Activated T-cell treated with anti-CD3 and anti-CD28 coated beads for 48 hours (primary cell): ENCODE measurements around the gene FAM72B.
"Not testable (repeated sequence)": the region's sequence is repeated elsewhere in the genome, so short reads cannot be mapped to it uniquely, and the experiment has no call there.

Experiments used
- DNase-seq: peaks from one replicate; pipeline ENCODE4 v3.0.0-alpha.2; 2020; ENCODE audit warnings: low read depth

The FAM72B gene

DNA sequence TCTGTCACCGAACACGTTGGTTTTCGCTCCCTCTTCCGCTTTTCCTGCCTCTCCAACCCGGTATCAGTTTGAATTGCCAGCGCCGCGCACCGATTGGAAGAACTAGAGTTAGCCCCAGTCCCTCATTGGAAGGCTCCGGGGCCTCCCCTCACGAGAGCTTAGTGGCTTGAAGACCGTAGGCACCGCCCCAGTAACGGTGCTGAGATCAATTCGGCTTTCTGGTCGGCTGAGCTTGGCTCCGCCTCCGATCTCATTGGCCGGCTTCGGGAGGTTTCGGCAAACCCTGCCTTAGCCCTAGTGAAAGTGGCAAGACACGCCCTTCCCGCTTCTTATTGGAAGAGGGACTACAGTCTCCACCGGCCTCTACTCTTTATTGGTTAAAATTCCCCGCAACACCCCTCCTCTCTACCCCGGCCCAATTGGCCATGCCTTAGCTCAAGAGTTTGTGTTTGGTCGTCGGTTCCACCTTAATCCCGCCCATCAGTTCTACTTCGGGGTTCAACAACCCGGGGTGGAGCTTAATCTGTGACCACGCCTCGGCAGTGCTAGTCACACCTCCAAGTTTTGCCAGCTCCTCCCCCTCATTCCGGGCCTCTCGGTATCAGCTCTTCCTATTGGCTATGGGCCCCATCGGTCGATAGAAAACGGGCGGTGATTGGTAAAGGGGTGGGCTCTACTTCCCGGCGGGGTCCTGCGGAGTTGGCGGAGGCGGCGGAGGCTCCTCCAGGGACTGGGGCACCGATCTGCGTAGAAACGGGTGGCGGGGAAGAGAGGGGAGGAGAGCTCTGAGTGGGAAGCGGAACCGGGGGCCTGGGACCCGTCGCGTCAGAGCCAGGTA lies at the start of gene FAM72B, which contains the start of gene SRGAP2C:
FAM72B (minus strand) TSS at position 51 of the 838 bp plus-strand sequence. CDS start 851 bp downstream, outside the sequence.
SRGAP2C (plus strand) TSS at position 686 of the 838 bp plus-strand sequence. CDS start 2,472 bp downstream, outside the sequence.
- DNase-seq: peak; percentile 82

DNA sequence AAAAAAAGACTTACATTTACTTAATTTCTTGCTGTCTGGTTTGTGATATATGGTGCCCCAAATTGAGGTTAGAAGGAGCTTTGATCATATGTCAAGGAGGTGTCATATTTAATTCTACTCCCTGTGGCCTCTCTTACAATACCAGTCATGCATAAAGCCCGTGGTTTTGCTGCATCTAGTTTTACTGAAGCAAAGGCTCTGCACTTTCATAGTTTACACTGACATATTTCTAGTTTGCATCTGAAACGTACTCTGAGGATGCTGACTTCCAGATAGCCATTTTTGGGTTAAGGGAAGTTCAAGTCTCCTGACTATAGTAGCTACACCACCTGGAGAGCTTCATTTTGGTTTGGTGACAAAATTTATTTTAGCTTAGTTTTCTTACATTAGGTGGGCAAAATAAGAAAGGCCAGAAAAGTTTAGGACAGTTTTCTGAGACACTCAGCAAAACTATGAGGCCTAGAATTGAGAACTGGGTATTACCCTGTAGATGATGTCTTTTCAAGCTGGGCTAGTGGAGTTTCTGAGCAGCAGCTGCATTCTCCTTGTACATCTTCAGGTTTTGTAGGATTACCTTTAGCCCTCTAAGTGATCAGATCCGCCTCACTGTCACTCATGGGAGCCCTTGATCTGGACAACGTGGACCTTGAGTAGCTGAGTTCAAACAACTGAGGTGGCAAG lies 48.4 kb upstream of the FAM72B start:
- not testable (repeated sequence) for DNase-seq

DNA sequence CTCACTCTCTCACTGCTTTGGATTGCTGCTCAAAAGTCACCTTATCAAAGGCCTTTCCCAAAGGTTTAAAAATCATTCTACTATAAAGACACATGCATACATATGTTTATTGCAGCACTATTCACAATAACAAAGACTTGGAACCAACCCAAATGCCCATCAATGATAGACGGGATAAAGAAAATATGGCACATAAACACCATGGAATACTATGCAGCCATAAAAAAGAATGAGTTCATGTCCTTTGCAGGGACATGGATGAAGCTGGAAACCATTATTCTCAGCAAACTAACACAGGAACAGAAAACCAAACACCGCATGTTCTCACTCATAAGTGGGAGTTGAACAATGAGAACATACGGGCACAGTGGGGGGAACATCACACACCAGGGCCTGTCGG lies 46.5 kb upstream of the FAM72B start:
- not testable (repeated sequence) for DNase-seq

DNA sequence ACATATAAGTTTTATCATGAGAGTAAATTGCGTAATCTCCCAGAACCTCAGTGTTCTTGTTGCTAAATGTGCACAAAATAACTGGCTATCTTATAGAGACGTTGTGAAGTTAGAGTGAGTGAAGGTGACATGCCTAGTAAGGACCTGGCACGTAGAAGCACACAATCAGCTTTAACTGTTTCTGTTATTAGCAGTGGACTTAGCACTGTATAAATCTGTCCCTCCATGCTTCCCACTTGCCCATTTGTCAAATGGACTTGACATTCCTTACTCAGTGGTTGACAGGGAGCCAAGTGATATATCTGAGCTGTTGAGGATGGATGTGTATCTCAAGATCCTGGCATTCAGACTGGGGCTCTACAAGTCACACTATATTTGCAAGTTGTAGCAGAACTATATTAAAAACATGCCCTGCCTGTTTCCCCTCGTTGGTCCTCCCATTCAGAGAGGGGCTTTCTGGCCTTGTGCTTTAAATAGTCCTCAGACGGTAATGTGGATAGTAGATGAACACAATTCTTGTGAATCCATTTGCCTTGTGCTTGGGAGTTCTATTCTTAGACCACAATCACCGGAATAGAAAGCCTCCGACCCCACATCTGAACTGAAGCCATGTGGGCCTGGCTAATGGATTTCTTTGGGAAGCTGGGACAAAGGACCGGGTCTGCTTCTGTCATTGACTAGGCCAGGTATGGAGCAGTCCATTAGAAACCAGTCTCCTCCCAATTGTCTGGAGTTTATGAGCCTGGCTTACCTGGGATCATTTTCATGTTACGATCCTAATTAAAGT lies 43.6 kb upstream of the FAM72B start:
- DNase-seq: not testable (repeated sequence)

DNA sequence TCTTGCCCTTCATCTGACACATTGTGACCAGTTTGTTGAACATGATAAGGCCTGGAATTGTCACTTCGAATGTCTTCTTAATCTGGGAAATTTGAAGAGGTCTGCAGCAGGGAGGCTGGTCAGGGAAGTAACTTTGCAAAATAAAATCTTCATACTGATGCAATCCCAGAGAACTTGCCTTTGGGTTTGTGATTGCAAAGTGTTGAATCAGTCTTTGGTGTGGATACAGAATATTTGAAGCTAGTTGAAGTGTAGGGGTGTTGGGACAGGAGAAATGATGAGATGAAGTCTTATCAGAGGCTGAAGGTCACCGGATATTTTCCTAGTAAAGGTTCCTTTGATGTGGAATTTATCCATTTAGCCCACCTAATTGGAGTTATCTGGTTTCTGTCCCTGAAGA lies 42.8 kb upstream of the FAM72B start:
- not testable (repeated sequence) for DNase-seq

DNA sequence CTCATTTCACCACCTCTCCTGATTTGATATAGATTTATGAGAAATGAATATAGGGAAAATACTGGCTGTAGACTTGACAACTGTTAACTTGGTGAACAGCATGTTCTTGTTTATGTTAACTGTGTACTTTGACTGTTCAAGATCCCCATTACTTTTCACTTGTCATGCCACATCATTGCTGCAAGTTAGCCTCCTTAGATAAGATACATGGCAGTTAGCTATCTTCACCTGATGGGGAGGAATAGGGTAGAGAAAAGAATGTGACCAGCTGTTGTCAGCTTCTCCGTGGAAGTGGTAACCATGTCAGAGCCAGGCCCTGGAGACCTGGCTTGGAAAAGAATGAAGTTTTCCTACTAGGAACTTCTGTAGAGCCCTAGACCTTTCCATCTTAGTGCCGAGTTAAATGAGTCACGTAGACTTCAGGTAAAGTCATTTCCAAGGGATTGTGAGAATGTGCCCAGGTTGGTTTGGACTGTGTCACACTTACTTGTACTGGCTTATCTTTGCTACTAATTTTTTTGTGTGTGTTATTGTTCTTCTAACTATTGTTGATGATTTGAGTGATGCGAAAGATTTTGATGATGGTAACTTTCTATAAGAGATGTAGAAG lies 42.3 kb upstream of the FAM72B start:
- not testable (repeated sequence) for DNase-seq

DNA sequence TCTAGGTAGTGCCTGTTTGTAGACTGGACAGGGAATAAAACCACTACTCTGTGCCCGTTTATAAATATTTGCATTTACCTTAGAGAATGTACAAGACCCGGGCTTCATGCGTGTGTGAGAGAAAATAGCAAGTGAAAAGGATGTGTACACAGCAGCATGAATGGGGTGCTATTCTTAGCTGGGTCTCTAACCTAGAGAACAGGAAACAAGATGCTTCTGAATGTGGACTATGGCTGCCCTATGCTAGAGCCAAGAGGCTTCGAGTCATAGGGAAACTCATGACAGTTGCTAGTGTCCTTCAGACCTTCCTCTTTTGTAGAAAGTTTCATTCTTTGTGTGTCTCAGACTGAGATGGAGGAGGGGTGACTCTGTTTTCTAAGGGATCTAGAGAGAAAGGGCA lies 40.6 kb upstream of the FAM72B start:
- not testable (repeated sequence) for DNase-seq

DNA sequence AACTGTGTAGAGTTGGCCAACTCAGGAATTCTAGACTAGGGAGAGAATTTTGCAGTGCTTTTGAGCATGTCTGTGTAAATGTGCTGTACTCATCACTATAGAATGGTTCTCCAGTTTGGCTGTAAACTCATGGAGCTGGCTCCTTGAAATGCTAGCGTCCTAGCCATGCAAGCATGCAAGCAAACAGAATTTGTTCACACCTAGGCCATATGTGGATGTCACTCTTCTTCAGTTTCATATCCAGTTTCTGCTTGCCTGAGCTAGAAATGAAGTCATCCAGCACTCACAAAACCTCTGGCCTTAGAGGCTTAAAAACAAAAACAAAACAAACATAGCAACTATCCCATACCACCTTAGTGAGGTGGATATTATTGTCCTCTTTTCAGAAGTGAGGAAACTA lies 37.6 kb upstream of the FAM72B start:
- DNase-seq: not testable (repeated sequence)

DNA sequence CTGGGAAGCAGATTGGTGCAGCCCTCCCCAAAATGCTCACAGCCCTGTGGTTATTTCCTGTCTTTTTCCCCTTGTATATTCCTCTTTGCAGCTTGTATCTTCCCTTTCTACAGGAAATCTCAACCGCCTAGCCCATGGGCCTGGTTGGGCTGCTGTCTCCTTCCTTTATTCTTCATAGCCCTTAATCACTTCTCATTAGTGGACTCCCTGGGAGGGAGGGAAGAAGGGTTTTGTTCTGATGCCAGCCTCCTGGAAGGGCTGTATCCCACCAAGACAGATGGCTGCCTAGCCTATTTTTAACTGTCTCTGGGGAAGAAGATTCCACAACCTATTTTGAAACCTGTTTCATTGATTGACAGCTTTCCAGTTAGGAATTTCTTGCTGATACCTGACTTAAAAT lies 32.5 kb upstream of the FAM72B start:
- not testable (repeated sequence) for DNase-seq

DNA sequence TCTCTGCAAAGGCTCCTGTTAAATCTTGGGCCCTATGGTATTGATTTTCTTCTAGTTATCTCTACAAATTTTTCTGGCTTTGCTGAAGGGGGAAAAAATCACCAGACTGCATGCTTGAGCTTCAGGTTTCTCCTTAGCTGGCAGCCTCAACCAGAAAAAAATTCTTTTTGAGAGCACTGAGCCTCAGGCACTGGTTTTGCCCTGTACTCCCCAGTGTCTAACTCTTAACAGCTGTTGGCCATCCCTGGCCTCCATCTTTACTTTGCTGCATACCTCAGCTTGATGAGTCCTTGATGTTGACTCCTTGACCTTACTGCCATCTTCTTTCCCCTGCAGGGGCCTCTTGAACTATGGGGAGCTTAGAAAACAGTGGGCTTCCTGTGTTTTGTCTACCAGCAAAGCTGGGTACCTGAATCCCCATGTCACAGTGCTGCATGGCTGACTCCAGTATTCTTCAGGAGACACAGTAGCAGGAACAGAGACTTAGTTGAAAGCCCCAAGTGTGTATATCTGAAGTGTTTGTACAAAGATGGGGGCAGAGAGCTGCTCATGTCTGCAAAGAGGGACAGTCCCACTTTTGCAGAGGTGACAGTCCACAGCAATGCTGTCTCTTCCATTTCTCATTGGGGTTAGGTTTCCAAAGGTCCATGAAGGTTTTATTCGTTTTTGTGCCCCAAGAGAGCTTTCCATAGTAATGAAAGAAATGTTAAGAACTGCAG lies 31.7 kb upstream of the FAM72B start:
- DNase-seq: not testable (repeated sequence)

DNA sequence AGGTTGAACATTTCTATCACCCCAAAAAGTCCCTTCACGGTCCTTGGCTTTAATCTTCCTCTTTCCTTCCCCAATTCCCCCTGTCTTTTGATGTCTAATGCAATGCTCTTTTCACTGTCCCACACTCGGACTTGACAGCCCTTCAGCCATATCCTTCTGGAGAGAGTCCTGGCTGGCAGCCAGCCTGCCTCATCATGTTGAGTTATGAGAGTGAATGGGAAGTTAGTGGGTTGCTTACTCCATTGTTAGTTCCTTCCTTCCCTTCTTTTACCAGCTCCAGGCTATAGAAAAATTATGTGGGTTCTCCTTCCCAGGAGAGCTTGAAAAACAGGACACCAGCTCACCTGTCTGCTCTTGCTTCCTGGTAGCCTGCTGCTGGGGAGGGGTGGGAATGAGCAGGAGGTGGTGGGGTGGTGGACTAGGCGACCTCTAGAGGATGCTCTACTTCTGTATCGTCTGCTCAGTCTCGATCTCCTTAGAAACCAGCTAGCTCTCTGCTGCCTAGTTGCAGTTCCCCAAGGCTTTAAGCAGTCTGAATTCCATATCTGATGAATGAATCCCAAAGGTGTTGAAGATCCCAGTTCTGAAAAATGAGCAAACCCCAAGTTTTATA lies 30.5 kb upstream of the FAM72B start:
- not testable (repeated sequence) for DNase-seq

DNA sequence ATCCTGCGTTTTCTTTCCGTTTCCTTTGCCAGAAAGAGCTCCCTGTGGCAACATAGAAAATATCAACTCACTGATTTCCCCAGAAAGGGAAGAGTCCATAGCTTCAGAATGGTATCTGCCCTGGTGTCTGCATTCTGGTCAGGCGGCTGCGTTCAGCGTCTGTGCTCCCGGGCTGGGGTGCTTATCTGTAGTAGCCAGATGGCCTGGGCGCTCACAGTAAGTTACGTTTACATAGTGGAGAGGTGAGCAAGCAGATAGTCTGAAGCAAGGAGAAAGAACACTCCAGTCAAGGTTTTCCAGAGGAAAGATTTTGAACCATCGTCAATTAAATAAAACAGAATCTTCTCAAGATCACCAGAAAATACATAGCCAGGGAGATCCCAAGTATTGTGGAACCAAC lies 29.4 kb upstream of the FAM72B start:
- DNase-seq: not testable (repeated sequence)

DNA sequence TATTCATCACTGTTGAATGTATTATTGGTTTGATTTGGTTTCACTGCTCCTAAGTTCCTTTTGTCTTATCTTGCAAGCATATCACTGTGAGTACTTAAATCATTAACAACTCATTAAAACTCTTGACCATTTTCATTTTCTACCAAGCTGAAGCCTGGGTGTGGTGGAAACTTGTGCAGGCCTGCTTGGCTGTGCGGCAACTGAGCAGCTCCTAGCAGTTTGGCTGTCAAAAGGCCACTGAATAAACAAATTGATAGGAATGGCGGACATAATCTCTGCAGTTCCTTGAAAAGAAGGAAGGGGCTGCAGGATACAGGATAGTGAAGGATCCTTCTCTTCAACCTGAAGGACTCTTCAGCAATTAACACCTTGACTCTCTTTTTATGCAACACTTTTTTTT lies 26.6 kb upstream of the FAM72B start:
- not testable (repeated sequence) for DNase-seq

DNA sequence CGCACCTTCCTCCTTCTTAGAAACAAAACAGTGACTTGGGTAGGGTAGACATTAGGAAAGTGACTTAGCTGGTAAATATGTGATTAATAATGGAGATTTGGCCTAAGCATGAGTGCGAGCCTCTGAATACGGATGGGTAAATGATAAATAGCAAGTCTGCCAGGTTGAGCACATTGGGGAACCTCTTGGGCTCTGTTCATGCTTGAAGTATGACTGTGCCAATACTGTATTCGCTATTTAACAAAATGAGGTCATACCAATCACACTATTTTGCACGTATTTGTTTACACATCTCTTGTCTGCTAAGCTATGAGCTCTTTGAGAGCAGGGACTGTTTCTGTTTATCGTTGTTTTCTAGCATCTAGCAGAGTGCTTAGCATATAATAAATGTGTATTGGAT lies 24.2 kb upstream of the FAM72B start:
- not testable (repeated sequence) for DNase-seq

DNA sequence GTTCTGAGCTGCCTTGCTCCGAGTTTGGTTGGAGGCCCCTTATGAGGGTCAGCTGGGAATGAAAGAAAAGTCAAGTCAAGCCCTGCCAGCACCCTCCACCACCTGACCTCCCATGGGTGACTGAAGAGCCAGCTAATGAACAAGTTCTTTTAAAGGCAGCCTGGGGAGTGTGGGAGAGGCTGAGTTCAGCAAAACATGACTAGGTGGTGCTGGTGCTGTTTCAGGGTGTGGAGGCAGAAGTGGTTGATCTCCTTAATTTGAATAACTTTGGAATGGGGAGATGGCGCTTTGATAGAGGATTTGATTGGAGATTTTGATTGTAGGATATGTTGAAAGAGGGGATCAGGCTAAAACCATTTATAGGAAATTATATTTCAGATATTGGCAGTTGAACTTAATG lies 23.2 kb upstream of the FAM72B start:
- not testable (repeated sequence) for DNase-seq

DNA sequence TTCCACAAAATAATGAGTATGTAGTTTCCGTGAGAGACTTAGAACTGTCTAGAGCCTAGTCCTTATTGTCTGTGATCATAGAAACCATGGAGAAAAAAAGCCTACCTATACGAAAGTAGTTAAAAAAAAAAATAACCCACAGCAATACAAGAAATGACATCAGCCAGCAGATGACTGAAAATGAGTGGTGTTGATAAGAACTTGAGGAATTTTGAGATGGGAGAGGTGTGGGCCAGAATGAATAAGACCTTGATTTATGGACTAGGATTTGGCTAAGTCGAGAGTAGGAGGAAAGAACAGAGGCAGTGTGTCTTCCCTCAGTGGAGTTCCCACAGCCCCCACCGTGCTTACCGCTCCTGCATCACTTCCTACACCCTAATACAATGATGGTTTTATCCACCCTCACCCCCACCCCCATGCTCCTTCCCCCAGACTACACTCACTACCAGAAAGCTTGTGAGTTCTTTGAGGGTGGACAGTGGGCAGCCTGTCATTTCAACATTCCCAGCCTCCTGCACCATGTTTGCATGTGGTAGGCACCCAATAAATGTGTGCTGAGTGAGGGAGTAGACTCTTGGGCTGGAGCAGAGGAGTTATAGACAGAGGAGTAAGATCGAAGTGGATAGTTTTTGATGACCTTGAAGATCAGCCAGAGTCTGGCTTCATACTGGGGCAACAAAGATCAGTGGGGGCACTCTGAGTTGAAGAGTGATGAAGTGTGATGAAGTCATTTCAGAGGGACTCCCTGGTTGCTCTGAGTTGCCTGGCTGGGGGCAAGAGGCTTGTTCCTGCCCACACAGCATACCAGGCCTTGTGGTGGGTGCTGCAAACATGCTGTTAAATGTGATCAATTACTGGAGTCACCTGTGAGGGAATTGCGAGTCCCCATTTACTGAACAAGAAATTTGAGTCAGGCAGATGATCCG lies 21.9 kb upstream of the FAM72B start:
- DNase-seq: not testable (repeated sequence)

DNA sequence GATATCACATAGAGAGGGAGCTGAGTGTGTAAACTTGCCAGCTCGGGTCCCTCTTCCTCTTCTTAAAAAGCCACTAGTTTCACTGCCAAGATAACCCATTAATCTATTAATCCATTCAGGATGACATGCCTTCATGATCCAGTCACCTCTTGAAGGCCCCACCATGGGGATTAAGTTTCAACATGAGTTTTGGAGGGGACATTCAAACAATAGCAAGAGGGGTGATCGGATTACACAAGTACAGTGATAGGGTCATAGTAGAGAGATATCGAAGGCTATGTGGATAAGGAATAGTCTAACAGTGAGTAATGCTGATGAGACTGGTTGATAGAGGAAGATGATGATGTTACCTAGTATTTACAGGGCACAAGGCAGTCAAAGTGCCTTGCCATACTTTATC lies 18.8 kb upstream of the FAM72B start:
- not testable (repeated sequence) for DNase-seq

DNA sequence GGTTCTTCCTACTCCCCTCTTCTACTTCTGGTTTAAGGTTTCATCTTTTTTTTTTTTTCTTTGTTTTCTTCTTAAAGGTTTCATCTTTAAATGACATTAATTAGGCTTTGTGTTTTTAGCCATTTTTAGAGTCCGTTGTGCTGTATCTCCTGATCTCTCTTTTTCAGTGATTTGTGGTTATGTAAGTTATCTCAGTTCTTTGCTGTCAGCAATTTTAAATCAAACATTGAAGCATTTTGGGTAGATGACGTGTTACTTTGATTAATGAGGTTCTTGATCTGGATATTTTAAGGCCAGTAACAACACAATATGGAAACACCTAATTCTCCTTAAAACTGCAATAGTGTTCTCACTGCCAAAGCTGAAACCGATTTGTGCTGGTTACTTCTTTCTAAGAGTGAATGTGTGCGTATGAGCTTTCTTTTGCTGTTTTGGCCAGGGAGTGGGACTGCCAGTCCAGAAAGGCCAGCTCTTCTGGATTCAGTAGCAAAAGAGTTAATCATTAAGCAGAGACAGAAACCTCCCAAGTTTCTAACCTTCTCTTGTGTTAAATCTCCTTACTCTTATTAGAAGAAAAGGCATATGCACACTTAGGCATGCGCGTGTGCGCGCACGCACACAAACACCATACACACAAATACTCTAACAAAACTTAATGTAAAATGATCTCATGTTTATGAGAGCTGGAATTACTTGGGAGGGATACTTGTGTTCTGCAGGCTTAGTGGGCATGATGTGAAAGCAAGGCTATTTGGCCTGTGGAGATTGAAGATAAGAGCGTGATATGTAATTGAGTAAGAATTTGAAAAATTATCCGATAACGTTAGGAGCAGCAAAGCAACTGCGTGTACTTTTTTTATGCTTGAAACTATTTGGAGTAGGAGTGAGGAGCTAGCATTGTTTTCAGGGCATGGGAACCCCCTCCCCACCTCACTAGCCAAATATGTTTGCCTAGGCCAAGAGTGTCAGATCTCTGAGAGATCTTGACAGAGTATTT lies 17.1 kb upstream of the FAM72B start:
- DNase-seq: not testable (repeated sequence)
